Activated T-helper 2 cell treated with anti-CD3 and anti-CD28 coated beads, Interferon-gamma antibody, Interleukin-2, Interleukin-4, amounts not matched to agents 10 μg/mL and 5 μg/mL and 100 μg/mL, durations not matched to agents 14 hours and 24 hours and 36 hours (primary cell): Measurements from ENCODE around the gene ABI1. TPM values are rescaled to one million over a fixed set of nuclear protein-coding genes. Genes with fewer than 3 reads are reported as not detected.

ENCODE experiments used
- total RNA-seq: library from RNA; stranded (reverse); gene quantifications from 2 replicates; pipeline ENCODE4 v1.2.3, GENCODE V29; 2022

Gene ABI1
- total RNA-seq, 1 donor from 2014 or later, result 50.1 TPM

Other genes with a start within 250 kb of the ABI1 start
- gene PDSS1, start 163.3 kb downstream of the ABI1 start, total RNA-seq, result 27.9 and 32.3 TPM in 2 replicates
- 5.5 and 6.5 TPM in 2 replicates for gene ANKRD26, start 239.5 kb upstream of the ABI1 start, total RNA-seq